Left kidney (tissue), 8 donors: ENCODE results near the gene PSG1. TPM values are rescaled to one million over a fixed set of nuclear protein-coding genes. Genes with fewer than 3 reads are reported as not detected.
"Not testable (repeated sequence)": the region's sequence is repeated elsewhere in the genome, so short reads cannot be mapped to it uniquely, and the experiment has no call there.

Experiments
- DNase-seq: peaks from one replicate; pipeline ENCODE4 v3.0.0-alpha.2; 2013
- long read RNA-seq, 8 donors: transcript quantifications; one replicate each; lab custom pipeline, GENCODE V29; 2026
- polyA plus RNA-seq: library from polyadenylated mRNA; unstranded; fragments of 120-200 nt; gene quantifications from one replicate; pipeline ENCODE4 v1.2.1, GENCODE V29; 2013; ENCODE audit not compliant: insufficient read length

Gene PSG1
- polyA plus RNA-seq = not detected
- long read RNA-seq, donor 1 = 0 reads
- long read RNA-seq, donor 2 = 0 reads
- long read RNA-seq, donor 3 = 0 reads
- long read RNA-seq, donor 4 = 0 reads
- long read RNA-seq, donor 5 = 0 reads
- long read RNA-seq, donor 6 = 0 reads
- long read RNA-seq, donor 7 = 0 reads
- long read RNA-seq, donor 8 = 0 reads

DNA sequence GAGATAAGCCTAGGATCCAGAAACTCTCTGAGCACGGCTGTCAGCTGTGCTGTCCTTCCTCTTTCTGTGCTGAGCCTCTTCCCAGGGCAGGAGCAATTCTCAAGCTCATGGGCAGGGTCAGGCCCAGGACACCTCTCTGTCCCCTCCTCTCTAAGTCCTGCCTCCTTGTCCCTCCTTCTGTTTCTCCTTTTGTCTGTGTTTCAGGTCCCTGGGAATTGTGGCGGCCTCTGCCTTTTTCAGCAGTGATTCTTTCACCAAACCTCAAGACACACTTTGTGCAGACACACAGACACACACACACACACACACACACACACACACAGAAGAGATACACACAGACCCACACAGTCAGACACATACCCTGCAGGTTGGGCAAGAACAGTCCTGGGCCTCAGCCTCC, at the start of gene PSG1:
TSS of gene PSG1 (minus strand) at position 101 of the 400 bp plus-strand sequence. CDS start 132 bp downstream, outside the sequence.
- DNase-seq = no peak

DNA sequence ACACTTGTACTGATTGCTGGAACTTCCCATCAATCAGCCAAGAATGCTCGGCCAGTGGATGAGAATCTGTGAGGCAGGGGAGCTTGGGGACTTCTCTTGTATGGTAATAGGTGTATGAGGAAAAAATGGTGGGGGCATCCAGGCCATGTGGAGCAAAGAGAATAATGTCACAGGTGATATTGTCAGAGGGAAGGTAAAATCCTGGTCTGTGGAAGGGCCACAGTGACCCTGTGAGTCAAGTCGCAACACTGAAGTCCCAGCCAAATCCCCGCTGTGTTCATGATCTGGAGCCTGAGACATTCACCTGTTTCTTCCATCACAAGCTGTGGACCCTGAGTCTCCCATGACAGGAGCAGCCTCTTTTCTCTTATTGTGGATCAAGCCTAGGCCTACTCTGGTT, 49.4 kb upstream of the PSG1 start:
- DNase-seq = no peak

- DNase-seq = no peak
Observed at GRCh38 chr19:42926781-42927180, 47.3 kb upstream of the PSG1 start.

DNA sequence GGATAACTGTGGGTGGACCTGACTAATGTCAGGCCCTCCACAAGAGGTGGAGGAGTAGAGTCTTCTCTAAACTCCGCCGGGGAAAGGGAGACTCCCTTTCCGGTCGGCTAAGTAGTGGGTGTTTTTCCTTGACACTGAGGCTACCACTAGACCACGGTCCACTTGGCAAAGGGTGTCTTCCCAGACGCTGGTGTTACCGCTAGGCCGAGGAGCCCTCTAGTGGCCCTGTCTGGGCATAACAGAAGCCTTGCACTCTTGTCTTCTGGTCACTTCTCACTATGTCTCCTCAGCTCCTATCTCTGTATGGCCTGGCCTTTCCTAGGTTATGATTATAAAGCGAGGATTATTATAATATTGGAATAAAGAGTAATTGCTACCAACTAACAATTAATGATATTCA, 43.6 kb upstream of the PSG1 start:
- DNase-seq = not testable (repeated sequence)

DNA sequence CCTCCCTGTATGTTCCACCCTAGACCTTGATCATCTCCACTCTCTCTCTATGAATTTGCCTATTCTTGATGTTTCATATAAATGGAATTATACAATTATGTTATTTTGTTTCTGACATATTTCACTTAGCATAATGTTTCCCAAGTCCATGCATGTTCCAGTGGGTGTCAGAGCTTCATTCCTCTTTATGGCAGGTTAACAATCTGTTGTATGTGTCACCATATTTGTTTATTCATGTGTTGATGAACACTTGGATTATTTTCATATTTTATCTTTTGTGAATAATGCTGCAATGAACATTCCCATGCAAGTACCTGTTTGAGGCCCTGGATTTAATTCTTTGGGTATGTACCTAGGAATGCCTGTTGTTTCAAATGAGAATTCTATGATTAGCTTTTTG, 41.5 kb upstream of the PSG1 start:
- not testable (repeated sequence) for DNase-seq

GRCh38 chr19:42919757-42920079, 40.2 kb upstream of the PSG1 start:
- no peak for DNase-seq

DNA sequence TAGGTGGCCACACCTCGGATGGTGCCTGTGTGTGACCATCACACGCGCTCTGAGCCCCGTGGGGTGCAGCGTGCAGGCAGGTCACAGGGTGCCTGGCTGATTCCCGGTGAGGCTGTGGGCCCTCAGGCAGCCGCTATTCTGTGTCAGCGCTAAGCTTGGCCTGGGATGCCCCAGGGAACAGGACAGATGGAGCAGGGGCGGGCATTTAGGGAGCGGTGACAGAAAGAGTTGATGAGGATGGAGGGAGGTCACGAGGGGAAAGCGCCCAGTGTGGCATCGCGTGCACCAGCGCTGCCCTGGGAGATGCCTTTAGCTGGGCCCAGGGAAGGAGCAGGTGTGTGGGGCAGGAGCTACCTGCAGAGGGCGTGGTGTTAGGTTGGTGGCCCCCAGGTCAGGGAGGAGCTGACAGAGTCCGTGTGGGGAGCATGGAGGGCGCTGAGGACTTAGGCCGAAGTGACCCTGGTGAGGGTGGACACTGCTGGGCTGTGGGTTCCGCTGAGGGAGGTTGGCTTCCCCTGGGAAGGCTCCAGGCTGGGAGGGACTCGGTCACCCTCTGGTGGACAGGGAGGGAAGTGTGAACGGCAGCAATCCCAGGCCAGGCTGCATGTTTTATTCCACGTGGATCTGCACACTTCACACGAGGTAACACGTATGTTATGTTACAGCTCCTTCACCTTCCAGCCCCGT, 39.7 kb upstream of the PSG1 start:
- DNase-seq = not testable (repeated sequence)

DNA sequence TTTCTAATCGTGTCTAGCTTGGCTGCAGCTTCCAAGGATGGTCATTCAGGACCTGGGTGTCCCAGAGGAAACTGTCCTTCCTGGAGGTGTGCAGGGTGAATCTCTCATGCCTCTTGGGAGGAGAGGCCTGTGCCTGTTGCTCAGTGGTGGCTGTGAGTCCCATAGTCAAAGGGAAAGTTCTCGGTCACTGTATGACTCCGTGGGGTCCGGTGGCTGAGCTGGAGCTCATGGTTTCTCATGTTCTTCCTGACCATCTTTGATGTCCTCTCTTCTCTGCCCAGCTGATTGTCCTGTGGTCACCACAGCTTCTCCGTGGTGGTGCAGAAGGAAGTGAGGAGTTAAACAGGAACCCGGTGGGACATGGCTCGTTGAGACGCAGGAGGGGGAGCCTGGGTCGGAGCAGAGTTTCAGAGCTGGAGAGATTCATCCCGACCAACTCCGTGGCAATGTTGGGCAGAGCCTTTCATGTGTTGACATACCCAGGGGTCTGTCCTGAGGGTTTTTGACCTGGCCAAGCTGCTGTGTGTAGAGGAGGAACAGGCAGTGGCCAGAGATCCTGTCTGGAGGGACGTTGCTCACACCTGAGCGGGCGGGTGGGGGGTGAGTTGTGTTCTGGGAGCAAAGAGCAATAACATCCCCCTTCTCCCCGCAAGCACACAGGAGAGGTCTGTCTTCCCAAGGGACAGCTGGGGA, 39.0 kb upstream of the PSG1 start:
- DNase-seq = not testable (repeated sequence)

DNA sequence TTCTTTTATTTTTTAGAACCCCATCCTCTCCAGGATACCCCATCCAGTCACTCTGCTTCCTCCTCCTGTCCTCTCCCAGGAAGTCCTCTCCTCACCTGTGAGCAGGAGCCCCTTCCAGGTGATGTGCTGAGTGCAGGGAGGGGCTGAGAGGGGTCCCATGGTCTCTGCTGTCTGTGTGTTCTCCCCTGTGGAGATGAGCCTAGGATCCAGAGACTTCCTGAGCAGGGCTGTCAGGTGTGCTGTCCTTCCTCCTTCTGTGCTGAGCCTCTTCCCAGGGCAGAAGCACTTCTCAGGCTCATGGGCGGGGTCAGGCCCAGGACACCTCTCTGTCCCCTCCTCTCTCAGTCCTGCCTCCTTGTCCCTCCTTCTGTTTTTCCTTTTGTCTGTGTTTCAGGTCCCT, 38.1 kb upstream of the PSG1 start, which contains the start of gene PSG6:
TSS of gene PSG6 (minus strand) at position 261 of the 400 bp plus-strand sequence. CDS start at position 159, 102 bp downstream.
- not testable (repeated sequence) for DNase-seq

DNA sequence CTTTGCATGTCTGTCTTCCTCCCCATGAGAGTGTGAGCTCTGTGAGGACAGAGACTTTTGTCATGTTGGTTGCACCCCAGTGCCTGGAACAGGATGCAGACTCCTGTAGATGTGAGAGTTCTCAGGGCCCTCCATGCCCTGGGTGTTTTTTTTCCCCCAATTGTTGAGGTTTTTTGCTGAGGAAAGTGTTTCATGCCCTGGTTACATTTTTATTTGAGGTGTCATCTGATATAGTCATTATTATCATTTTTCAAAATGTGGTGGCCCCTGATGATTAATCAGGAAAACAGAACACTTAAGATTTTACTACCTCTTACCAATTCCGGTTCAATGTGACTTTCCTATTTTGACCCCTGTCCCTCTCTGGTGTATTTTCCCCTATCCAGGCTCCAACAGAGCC, 37.4 kb upstream of the PSG1 start:
- not testable (repeated sequence) for DNase-seq

DNA sequence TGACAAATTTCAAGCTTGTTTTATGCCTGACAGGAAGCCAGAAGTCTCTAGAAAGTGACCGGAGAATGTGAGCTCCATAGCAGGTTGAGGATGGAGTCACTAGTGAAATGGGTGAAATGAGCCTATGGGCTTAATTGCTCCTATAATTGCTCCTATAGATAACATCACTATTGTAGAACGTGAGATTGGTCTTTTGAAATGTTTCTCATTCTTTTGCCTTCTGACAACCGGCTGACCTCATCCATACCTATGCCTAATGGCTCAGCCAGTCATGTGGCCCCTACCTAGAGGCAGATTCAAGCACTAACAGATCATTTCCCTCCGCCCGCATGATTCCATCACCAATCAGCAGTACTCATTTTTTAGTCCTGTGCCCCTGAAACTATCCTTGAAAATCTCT, 34.0 kb upstream of the PSG1 start:
- DNase-seq = not testable (repeated sequence)

GRCh38 chr19:42912941-42913340, 33.4 kb upstream of the PSG1 start:
- not testable (repeated sequence) for DNase-seq

- DNase-seq = not testable (repeated sequence)
Observed at GRCh38 chr19:42911731-42912130, 32.2 kb upstream of the PSG1 start.

DNA sequence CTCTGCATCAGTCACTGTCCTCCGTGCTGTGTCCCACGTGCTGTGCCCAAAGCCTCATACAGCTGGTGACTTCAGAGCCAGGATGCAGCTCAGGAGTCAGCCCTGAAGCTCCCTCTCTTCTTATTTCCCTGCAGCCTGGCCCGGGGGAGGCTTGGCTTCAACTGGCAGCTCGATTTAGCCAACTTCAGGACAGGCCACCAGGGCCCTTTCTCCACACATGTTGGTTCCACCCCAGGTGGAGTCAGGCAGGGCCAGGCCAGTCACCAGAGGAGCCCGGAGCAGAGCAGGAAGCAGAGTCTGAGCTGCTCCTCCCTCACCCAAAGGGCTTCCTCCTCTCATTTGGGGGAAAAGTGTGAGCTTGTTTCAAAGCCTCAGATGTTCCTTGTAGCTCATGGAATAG, 26.6 kb upstream of the PSG1 start:
- not testable (repeated sequence) for DNase-seq

DNA sequence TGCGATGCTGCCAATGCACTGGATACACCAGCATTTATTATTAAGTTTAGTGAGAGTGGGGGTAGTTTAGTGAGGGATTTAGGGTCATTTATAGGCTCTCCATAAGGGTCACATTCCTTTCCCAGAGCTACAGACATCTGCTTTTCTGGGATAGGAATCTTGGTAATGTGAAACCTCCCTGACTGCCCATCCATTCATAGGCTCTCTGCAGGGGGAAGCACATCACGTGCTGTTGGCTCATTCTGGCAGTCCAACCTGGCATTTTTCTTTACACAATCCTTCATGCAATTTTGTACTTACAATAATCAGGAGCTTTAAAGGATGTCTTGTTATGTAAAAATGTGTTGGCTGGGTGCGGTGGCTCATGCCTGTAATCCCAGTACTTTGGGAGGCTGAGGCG, 21.0 kb upstream of the PSG1 start:
- not testable (repeated sequence) for DNase-seq

- DNase-seq = not testable (repeated sequence)
Observed at GRCh38 chr19:42899674-42900073, 20.2 kb upstream of the PSG1 start.

DNA sequence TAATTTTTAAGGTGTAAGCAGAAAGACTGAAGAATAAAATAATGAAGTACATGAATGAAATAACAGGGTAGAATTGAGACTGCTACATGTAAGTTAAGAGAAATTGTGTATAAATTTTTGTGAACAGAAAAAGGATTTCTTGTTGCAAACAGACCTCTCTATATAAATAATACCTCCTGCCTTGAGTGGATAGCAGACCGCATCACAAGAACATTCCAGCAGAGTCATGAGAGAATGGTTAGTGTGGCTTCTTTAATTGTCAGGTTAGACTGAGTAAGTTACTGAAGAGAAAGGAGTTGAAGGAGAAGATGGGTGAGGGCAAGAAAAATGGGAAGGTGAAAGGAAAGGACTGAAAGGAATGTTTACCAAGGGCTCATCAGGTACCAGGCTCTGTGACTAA, 19.6 kb upstream of the PSG1 start:
- not testable (repeated sequence) for DNase-seq

- not testable (repeated sequence) for DNase-seq
Observed at GRCh38 chr19:42898656-42899055, 19.1 kb upstream of the PSG1 start.

DNA sequence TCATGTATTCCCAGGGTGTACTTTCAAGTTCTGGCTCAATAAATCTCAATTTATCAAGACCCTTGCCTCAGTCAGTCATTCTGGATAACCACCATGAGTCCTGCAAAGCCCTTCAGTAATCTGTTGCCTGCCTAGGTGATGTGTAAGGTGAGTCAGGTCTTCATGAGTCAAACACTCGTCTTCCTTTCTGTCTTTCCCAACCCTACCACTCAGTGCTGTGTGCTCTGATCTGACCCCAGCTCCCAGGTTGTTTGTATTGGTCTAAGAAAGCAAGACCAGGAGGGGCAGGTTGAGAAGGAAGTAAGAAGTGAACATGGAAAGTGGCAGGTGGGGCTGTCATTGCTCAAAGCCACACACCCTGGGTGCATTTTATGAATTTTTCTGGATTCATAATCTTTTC, 18.2 kb upstream of the PSG1 start:
- not testable (repeated sequence) for DNase-seq

DNA sequence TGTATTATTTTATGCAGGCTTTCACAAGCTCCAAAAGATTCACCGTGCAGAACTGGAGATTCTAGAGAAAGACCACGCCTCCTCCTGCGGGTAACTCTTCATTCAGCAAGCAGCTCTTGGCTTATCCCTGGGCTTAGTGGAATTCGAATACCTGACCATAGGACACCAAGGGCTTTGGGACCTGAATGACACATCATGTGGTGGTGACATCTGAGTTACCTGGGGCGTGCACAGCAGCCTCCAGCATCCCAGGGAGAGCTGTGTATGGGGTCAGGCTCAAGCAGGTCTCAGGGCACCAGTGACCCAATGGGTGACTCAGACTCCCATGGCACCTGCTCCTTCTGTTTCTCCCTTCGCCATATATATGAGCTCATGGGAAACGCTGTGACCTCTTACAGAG, 10.9 kb upstream of the PSG1 start:
- not testable (repeated sequence) for DNase-seq

DNA sequence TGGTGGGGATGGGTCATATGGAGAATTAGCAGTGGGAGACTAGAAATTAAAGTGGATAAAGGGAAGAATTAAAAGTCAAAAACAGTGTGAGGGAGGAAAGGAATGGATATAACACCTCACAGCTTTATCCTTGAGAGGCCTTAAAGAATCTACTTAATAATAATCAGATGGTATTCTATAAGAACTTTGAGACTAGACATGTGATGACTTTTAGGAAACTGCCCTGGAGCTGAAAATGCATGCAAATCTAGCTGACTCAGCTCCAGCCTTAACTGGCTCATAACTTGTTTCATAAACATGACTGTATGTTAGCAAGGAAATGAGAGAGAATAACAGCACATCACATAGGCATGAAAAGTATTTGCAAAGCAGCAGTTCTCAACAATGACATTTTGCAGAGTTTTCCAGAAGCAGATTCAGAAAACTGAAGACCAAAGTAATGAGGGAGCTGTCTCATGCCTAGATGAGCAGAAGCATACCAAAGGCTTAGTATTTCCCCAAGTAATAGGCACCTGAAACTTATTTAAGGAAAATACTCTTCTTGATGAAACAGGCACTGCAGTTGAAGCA, 8.4 kb upstream of the PSG1 start:
- DNase-seq = not testable (repeated sequence)

DNA sequence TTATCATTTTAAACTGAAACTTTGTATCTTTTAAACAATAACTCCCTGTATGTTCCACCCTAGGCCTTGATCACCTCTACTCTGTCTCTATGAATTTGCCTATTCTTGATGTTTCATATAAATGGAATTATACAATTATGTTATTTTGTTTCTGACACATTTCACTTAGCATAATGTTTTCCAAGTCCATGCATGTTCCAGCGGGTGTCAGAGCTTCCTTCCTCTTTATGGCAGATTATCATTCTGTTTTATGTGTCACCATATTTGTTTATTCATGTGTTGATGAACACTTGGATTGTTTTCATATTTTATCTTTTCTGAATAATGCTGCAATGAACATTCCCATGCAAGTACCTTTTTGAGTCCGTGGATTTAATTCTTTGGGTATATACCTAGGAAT, 3.2 kb upstream of the PSG1 start:
- DNase-seq = not testable (repeated sequence)

GRCh38 chr19:42882010-42882409, 2.5 kb upstream of the PSG1 start:
- DNase-seq = not testable (repeated sequence)
